GM19240 (cell line): Measurements from ENCODE around the gene TRIM29.

Experiments
- DNase-seq: peaks from one replicate; pipeline ENCODE4 v3.0.0; 2011; ENCODE audit warnings: low spot score; ENCODE audit not compliant: insufficient read length

The TRIM29 gene

GRCh38 chr11:120122924-120123683 is 14.8 kb downstream of the TRIM29 start:
- no peak for DNase-seq

- DNase-seq: no peak
Observed at GRCh38 chr11:120121914-120122473, 15.9 kb downstream of the TRIM29 start.

- DNase-seq: no peak
Observed at GRCh38 chr11:120121336-120121735, 16.6 kb downstream of the TRIM29 start.

GRCh38 chr11:120120805-120121335 is 17.0 kb downstream of the TRIM29 start:
- no peak for DNase-seq

- DNase-seq: no peak
Observed at GRCh38 chr11:120119121-120119520, 18.8 kb downstream of the TRIM29 start.

- no peak for DNase-seq
Observed at GRCh38 chr11:120117991-120118390, 19.9 kb downstream of the TRIM29 start.

GRCh38 chr11:120116966-120117365 is 20.9 kb downstream of the TRIM29 start:
- no peak for DNase-seq

- no peak for DNase-seq
Observed at GRCh38 chr11:120115272-120116000, 22.5 kb downstream of the TRIM29 start.

- DNase-seq: no peak
Observed at GRCh38 chr11:120112174-120112796, 25.6 kb downstream of the TRIM29 start.

GRCh38 chr11:120109531-120109930 is 28.4 kb downstream of the TRIM29 start:
- DNase-seq: no peak

- DNase-seq: no peak
Observed at GRCh38 chr11:120108785-120109168, 29.1 kb downstream of the TRIM29 start.

GRCh38 chr11:120108154-120108784 is 29.6 kb downstream of the TRIM29 start:
- DNase-seq: peak; percentile 88

GRCh38 chr11:120107692-120108091 is 30.2 kb downstream of the TRIM29 start:
- DNase-seq: no peak

- no peak for DNase-seq
Observed at GRCh38 chr11:120106354-120107150, 31.4 kb downstream of the TRIM29 start.

- no peak for DNase-seq
Observed at GRCh38 chr11:120105576-120105975, 32.3 kb downstream of the TRIM29 start.

- DNase-seq: no peak
Observed at GRCh38 chr11:120104041-120104565, 33.8 kb downstream of the TRIM29 start.

- DNase-seq: no peak
Observed at GRCh38 chr11:120102864-120103122, 35.1 kb downstream of the TRIM29 start.

- DNase-seq: no peak
Observed at GRCh38 chr11:120102050-120102863, 35.7 kb downstream of the TRIM29 start.

GRCh38 chr11:120098503-120099020 is 39.4 kb downstream of the TRIM29 start:
- DNase-seq: no peak
